HepG2 (cell line): ENCODE measurements around the gene ATIC. TPM values are rescaled to one million over a fixed set of nuclear protein-coding genes. Genes with fewer than 3 reads are reported as not detected.

ENCODE experiments used
- ARNT ChIP-seq: fragments of 450-650 bp; IDR thresholded peaks from 2 replicates; pipeline ENCODE4 v1.6.1; 2017
- ATM ChIP-seq: fragments of 450-650 bp; IDR thresholded peaks from 2 replicates; pipeline ENCODE4 v1.7.1; 2017; ENCODE audit warnings: mild to moderate bottlenecking, borderline replicate concordance
- DR1 ChIP-seq: sonication (generic); formaldehyde crosslinking; IDR thresholded peaks from 2 replicates; pipeline ENCODE4 v1.8.0; 2021; ENCODE audit warnings: mild to moderate bottlenecking, missing genetic modification reagents, inconsistent platforms
- ELF3 ChIP-seq: IDR thresholded peaks from 2 replicates; pipeline ENCODE4 v1.6.1; 2016; ENCODE audit warnings: missing genetic modification reagents, missing compliant biosample characterization
- FOXC1 ChIP-seq: sonication (generic); formaldehyde crosslinking; IDR thresholded peaks from 2 replicates; pipeline ENCODE4 v1.8.0; 2022; ENCODE audit warnings: mild to moderate bottlenecking, missing genetic modification reagents, borderline replicate concordance
- HBP1 ChIP-seq: IDR thresholded peaks from 2 replicates; pipeline ENCODE4 v1.6.1; 2016; ENCODE audit warnings: low read depth, control low read depth
- HMG20B ChIP-seq: conservative IDR thresholded peaks from 2 replicates; pipeline ENCODE4 v1.6.1; 2016; ENCODE audit warnings: missing genetic modification reagents, missing compliant biosample characterization
- HNF1B ChIP-seq: sonication (generic); formaldehyde crosslinking; IDR thresholded peaks from 2 replicates; pipeline ENCODE4 v1.5.1; 2020; ENCODE audit warnings: mild to moderate bottlenecking, moderate library complexity, missing genetic modification reagents
- IRF2 ChIP-seq: IDR thresholded peaks from 2 replicates; pipeline ENCODE4 v1.6.1; 2018; ENCODE audit warnings: missing genetic modification reagents, missing compliant biosample characterization
- MBNL3 ChIP-seq: fragments of 250-450 bp; sonication (Bioruptor Pico); conservative IDR thresholded peaks from 2 replicates; pipeline ENCODE4 v1.8.0; 2022; ENCODE audit warnings: mild to moderate bottlenecking, inconsistent platforms
- MIER2 ChIP-seq: IDR thresholded peaks from 2 replicates; pipeline ENCODE4 v1.6.1; 2016; ENCODE audit warnings: missing biosample characterization, missing genetic modification reagents
- MZF1 ChIP-seq: sonication (generic); formaldehyde crosslinking; IDR thresholded peaks from 2 replicates; pipeline ENCODE4 v1.8.1; 2023; ENCODE audit warnings: mild to moderate bottlenecking, missing genetic modification reagents, borderline replicate concordance
- SIX1 ChIP-seq: sonication (generic); formaldehyde crosslinking; IDR thresholded peaks from 2 replicates; pipeline ENCODE4 v1.4.0; 2020; ENCODE audit warnings: missing genetic modification reagents, borderline replicate concordance
- SNAI1 ChIP-seq: sonication (generic); formaldehyde crosslinking; IDR thresholded peaks from 2 replicates; pipeline ENCODE4 v1.5.0; 2020; ENCODE audit warnings: mild to moderate bottlenecking, missing genetic modification reagents, borderline replicate concordance
- TEAD2 ChIP-seq: sonication (generic); formaldehyde crosslinking; IDR thresholded peaks from 2 replicates; pipeline ENCODE4 v1.9.0; 2021; ENCODE audit warnings: missing genetic modification reagents
- WIZ ChIP-seq: sonication (generic); formaldehyde crosslinking; IDR thresholded peaks from 2 replicates; pipeline ENCODE4 v1.5.1; 2020; ENCODE audit warnings: mild to moderate bottlenecking, missing genetic modification reagents
- ZNF441 ChIP-seq: sonication (generic); formaldehyde crosslinking; IDR thresholded peaks from 2 replicates; pipeline ENCODE4 v1.7.0; 2021; ENCODE audit warnings: missing genetic modification reagents, borderline replicate concordance
- ZNF501 ChIP-seq: sonication (generic); formaldehyde crosslinking; IDR thresholded peaks from 2 replicates; pipeline ENCODE4 v1.5.1; 2020; ENCODE audit warnings: mild to moderate bottlenecking, moderate library complexity, missing genetic modification reagents
- ZNF557 ChIP-seq: sonication (generic); formaldehyde crosslinking; IDR thresholded peaks from 2 replicates; pipeline ENCODE4 v1.4.0; 2020; ENCODE audit warnings: missing genetic modification reagents
- ZNF713 ChIP-seq: sonication (generic); formaldehyde crosslinking; IDR thresholded peaks from 2 replicates; pipeline ENCODE4 v1.4.0; 2020; ENCODE audit warnings: mild to moderate bottlenecking, missing genetic modification reagents
- ZNF746 ChIP-seq: sonication (generic); formaldehyde crosslinking; IDR thresholded peaks from 2 replicates; pipeline ENCODE4 v1.8.0; 2022; ENCODE audit warnings: mild to moderate bottlenecking, missing genetic modification reagents
- polyA plus RNA-seq, 8 experiments: library from polyadenylated mRNA; depleted of rRNA in 3 of 8; stranded (reverse) in 7 of 8; unstranded in 1 of 8; fragments of >200 nt; fragmentation: Illumina TruSeq in 4 of 8; extraction: Trizol in 4 of 8; gene quantifications; 2 replicates each; pipeline versions ENCODE4 v1.2.1 to v1.2.3, GENCODE V29; 2011 to 2016; ENCODE audit warnings: low read depth in 4 of 8, missing spikeins in 1 of 8, mixed read lengths in 1 of 8; ENCODE audit not compliant: insufficient read depth in 1 of 8
- total RNA-seq, 5 experiments: library from RNA; depleted of rRNA; stranded (reverse); fragments of >200 nt; fragmentation: Illumina TruSeq; extraction: Trizol; gene quantifications; 2 replicates each; pipeline ENCODE4 v1.2.3, GENCODE V29; 2016; ENCODE audit warnings: low read depth in 1 of 5
- TF ChIP-seq, protein P1 (sequence below): sonication (generic); formaldehyde crosslinking; IDR thresholded peaks from 2 replicates; pipeline ENCODE4 v1.8.1; 2023; ENCODE audit warnings: mild to moderate bottlenecking, missing genetic modification reagents

ATIC gene
- total and polyA plus RNA-seq, 2 of the 13 experiments (the other 11 are each of a cell fraction or from before 2014, with no cell fraction given) = 89.8 to 146 TPM

DNA sequence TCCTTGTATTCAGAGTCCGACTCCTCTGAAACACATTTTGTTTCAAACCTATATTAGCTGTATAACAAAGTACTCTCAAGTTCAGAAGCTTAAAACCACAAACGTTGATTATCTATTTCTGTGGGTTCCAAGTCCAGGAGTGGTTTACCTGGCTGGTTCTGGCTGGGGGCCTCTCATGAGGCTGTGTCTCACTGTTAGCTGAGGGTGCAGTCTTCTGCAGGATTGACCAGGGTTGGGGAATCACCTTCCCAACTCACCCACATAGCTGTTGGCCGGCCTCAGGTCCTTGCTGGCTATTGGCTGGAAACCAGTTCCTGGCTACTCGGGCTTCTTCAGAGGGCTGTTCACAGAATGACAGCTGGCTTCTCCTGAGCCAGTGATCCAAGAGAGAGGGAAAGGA is 18.0 kb upstream of the ATIC start (continued):
- TF ChIP-seq SIX1 (CRISPR knock-in tag) = no peak
- TF ChIP-seq MBNL3 (CRISPR knock-in tag) = no peak
- 0 out of 2 replicates have a peak, but pooled peaks have one; percentile 38 for TF ChIP-seq ELF3 (CRISPR knock-in tag)
- no peak for TF ChIP-seq ARNT
- TF ChIP-seq DR1 (CRISPR knock-in tag) = no peak
- TF ChIP-seq ZNF746 = no peak
- no peak for TF ChIP-seq ZNF713 (CRISPR knock-in tag)
- TF ChIP-seq ZNF557 (CRISPR knock-in tag) = no peak
- TF ChIP-seq, protein P1, sequence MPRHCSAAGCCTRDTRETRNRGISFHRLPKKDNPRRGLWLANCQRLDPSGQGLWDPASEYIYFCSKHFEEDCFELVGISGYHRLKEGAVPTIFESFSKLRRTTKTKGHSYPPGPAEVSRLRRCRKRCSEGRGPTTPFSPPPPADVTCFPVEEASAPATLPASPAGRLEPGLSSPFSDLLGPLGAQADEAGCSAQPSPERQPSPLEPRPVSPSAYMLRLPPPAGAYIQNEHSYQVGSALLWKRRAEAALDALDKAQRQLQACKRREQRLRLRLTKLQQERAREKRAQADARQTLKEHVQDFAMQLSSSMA (CRISPR knock-in tag) = no peak
- no peak for TF ChIP-seq ZNF441 (CRISPR knock-in tag)
- TF ChIP-seq FOXC1 (CRISPR knock-in tag) = no peak
- TF ChIP-seq WIZ (CRISPR knock-in tag) = no peak
- no peak for TF ChIP-seq ATM
- TF ChIP-seq ZNF501 (CRISPR knock-in tag) = peak; percentile 55; the same call in 1 of the 2 replicates
- no peak for TF ChIP-seq MIER2 (CRISPR knock-in tag)
- TF ChIP-seq IRF2 (CRISPR knock-in tag) = no peak
- TF ChIP-seq HNF1B (CRISPR knock-in tag) = 0 out of 2 replicates have a peak, but pooled peaks have one; percentile 11
- TF ChIP-seq TEAD2 (CRISPR knock-in tag) = no peak
- TF ChIP-seq HMG20B (CRISPR knock-in tag) = no peak
- no peak for TF ChIP-seq HBP1 (CRISPR knock-in tag)
- no peak for TF ChIP-seq MZF1 (CRISPR knock-in tag)
- TF ChIP-seq SNAI1 = 0 out of 2 replicates have a peak, but pooled peaks have one; percentile 41
- TF ChIP-seq, all 625 proteins: peak for 13
